VCaP (cell line): ENCODE measurements around the gene NCKAP5.

ENCODE experiments used
- H3K27ac ChIP-seq: fragments of 450-650 bp; 2 replicates; pipeline ENCODE4 v1.5.1; 2017
- TF ChIP-seq, protein P1 (sequence below): fragments of 450-650 bp; conservative IDR thresholded peaks from 2 replicates; pipeline ENCODE4 v1.5.1; 2017; ENCODE audit warnings: mild to moderate bottlenecking, moderate library complexity

Gene NCKAP5

DNA sequence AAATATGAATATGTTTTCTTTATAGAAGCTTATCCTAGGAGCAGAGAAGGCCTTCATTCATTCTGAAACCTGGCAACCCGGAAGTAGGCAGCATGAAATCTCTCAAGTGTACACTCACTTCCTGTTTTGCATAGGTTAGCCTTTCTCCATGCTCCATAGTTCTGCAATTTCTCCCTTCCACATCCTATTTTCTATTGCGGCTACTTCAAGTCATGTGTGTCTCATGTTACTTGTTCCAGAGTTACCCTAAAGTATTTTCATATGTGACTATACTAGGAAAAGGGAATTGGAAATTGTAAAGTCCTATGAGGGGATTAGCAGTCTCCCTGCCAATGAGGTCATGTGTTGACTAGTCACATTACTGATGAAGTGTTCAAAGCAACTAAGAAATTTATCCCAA lies 320.6 kb downstream of the NCKAP5 start:
- no peak overlapping the region for H3K27ac ChIP-seq
- TF ChIP-seq, protein P1, sequence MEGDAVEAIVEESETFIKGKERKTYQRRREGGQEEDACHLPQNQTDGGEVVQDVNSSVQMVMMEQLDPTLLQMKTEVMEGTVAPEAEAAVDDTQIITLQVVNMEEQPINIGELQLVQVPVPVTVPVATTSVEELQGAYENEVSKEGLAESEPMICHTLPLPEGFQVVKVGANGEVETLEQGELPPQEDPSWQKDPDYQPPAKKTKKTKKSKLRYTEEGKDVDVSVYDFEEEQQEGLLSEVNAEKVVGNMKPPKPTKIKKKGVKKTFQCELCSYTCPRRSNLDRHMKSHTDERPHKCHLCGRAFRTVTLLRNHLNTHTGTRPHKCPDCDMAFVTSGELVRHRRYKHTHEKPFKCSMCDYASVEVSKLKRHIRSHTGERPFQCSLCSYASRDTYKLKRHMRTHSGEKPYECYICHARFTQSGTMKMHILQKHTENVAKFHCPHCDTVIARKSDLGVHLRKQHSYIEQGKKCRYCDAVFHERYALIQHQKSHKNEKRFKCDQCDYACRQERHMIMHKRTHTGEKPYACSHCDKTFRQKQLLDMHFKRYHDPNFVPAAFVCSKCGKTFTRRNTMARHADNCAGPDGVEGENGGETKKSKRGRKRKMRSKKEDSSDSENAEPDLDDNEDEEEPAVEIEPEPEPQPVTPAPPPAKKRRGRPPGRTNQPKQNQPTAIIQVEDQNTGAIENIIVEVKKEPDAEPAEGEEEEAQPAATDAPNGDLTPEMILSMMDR, result no peak

DNA sequence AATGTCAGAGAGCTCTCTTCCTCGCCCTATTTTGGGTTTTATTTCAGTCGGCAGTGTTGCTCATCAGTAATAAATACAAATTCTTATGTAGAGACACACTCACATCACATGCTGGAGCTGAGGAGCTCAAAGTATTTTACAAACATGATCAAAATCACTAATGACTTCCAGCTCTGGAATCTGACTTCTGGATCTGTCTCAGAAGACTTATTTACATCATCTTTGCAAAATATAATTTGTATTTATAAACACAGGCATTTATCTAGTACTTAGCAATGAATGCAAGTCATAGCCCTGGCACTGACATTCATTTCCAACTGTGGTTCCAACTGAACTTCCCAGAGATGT lies 327.1 kb downstream of the NCKAP5 start:
- H3K27ac ChIP-seq, result no peak overlapping the region
- TF ChIP-seq, protein P1, result no peak

DNA sequence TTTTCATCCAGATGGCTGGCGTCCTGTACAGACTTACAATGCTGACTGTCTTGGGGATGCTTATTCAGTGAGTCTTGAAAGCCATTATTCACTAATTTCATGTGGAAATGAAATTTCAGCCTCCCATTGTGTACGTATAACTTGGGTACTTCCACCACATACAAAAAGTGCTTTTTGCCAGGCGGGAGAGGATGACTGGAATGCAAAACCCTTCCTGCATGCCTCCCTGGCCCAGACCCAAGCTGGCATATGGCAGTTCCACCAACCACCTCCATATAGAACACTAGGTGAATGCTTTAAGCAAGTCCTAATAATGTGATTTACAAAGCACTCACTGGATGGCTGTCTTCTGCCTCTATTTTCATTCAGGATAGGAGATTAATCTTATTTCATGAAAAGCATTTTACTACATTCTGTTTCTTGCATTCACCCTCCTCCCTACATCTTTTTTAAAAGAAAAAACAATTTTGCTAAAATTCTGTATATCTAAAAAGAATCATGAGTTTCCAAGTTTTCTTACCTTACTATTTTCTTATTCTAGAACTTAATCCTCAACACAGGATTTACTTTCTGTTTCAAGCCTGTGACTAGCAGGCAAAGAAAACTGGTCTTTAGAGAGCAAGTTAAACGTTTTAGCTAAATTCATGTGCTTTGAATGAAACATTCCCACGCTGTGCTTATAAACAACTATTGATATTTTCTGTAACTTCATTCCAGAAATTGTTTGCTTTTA lies 327.6 kb downstream of the NCKAP5 start:
- TF ChIP-seq, protein P1, result no peak
- H3K27ac ChIP-seq, result no peak overlapping the region

DNA sequence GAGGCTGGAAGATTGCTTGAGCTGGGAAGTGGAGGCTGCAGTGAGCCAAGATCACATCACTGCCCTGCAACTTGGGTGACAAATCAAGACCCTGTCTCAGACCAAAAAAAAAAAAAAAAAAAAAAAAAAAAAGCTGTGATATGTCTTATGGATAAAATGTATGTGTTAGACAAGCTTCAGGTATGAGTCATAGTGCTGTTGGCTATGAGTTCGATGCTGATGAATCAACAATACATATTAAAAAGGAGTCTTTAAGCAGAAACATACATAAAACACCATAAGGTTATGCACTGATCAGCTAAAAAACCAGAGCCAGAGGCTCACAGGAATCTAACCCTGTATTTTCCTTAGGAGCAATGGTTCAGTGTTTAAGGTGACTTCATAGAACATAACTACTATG lies 332.3 kb downstream of the NCKAP5 start:
- H3K27ac ChIP-seq, result no peak overlapping the region
- TF ChIP-seq, protein P1, result no peak

DNA sequence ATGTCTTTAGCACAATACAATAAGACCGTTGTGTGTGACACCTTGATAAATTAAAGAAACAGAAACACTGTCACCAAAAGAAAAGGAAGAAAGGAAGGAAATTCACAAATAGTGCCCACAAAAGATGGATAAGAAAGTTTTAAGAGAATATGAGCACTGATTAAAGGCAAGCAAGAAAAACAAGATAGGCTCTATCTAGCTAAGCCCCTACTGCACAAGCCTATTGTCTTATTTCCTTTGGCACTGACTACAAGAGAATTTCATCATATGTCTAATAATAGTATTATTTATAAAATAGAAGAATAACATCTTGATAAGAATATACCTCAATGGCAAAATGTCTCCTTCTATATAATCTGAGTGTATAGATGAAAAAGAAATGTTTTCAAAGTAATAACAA lies 335.7 kb downstream of the NCKAP5 start:
- TF ChIP-seq, protein P1, result no peak
- H3K27ac ChIP-seq, result no peak overlapping the region

DNA sequence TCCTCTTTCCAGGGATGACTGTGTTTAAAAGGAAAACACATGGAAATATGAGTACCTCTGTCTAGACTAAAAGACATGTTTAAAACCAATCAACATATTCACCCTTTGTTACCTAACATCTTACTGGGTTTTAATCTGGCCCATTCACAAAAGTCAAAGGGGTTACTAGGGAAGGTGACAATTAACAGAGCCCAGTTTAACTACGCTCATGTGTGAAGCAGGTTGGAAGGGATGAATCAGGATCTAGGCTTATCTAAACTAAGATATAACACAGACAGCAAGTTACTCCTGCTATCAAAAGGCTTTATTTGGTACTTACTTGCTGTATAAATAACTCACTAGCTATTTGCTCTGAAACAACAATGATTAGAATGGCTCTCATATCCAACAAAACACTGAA lies 337.0 kb downstream of the NCKAP5 start:
- no peak overlapping the region for H3K27ac ChIP-seq
- TF ChIP-seq, protein P1, result no peak

DNA sequence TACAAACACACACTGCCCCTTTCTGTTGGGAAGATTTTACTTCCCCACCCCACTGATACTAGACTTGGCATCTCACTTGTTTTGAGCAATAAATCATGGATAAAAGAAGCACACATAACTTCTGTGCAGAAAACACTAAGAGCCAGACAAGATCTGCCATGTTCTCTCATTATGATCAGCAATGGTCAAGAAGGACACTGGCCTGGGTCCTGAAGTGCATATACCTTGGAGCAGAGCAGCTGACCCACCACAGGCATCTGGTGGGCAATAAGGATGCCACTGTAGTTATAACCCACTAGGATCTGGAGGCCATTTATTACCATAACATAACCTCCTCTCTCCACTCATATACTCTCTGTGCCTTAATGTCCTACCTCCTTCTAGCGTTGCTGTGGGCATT lies 338.3 kb downstream of the NCKAP5 start:
- TF ChIP-seq, protein P1, result no peak
- no peak overlapping the region for H3K27ac ChIP-seq
